Testis (tissue), 2 donors: ENCODE measurements around the gene CECR2.

Experiments
- CTCF ChIP-seq, 3 experiments: fragments of 450-650 bp in 2 of 3; fragments of 200-600 bp in 1 of 3; sonication (generic) in 1 of 3; IDR thresholded peaks; one replicate each; pipeline ENCODE4 v1.5.1; 2016 to 2019; ENCODE audit warnings: antibody characterized with exemption in 3 of 3, mild to moderate bottlenecking in 2 of 3, moderate library complexity in 1 of 3
- POLR2A ChIP-seq: fragments of 450-650 bp; IDR thresholded peaks from one replicate; pipeline ENCODE4 v1.6.1; 2017; ENCODE audit warnings: antibody characterized with exemption, mild to moderate bottlenecking, moderate library complexity

- TF ChIP-seq CTCF (IDR thresholded peaks at IDR 0.05) (no peak), POLR2A (no peak)
These were observed 138.8 kb downstream of the CECR2 start for GRCh38 chr22:17508110-17508509.
